Prostate gland (tissue), 2 donors: ENCODE results near the gene METTL26.
A peak's percentile ranks its signal among the peaks of the same experiment; 100 is the strongest.

Experiments
- CTCF ChIP-seq, 4 experiments: fragments of 200-600 bp in 2 of 4; fragments of 450-650 bp in 2 of 4; sonication (generic) in 2 of 4; IDR thresholded peaks; 1 replicate in 3 of 4; 2 replicates in 1 of 4; pipeline ENCODE4 v1.5.1; 2016 to 2019; ENCODE audit warnings: antibody characterized with exemption in 4 of 4, mild to moderate bottlenecking in 2 of 4, moderate library complexity in 2 of 4
- POLR2A ChIP-seq: fragments of 450-650 bp; IDR thresholded peaks from one replicate; pipeline ENCODE4 v1.6.1; 2016; ENCODE audit warnings: antibody characterized with exemption, mild to moderate bottlenecking
- POLR2AphosphoS5 ChIP-seq: sonication (generic); formaldehyde crosslinking; IDR thresholded peaks from one replicate; pipeline ENCODE4 v1.6.1; 2017; ENCODE audit warnings: antibody characterized with exemption

DNA sequence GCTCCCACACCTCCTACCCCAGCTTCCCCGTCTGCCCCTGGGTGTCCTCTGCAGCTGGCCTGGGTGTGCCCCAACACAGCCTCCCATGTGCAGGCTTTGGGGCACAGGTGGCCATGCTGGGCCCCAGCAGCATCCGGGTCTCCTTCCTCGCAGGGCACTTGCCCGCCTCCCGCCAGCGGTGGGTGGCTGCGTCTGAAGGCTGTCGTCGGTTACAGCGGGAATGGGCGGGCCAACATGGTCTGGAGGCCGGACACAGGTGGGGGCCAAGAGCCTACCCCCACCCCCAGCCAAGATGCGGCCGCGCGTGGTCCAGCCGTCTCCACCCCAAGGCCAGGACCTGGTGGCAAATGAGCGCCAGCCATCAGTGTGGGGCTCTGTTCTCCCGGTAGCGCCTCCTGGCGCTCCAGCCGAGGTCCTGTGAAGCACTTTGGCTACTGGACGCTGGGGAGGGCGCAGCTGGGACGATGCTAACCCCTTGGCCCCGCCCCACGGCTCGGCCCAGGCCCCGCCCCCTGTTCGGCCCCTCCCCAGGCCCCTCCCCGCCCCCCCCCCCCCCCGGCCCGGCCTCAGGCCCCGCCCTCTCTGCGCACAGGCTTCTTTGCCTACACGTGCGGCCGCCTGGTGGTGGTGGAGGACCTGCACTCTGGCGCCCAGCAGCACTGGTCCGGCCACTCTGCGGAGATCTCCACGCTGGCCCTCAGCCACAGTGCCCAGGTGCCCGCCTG is 24.5 kb upstream of the METTL26 start:
- TF ChIP-seq POLR2AphosphoS5 (peak; percentile 62), CTCF (IDR thresholded peaks at IDR 0.05) (peak; percentile 24 to 76 (median 56)), POLR2A (peak; percentile 8)
